GM12801 (cell line): ENCODE measurements around the gene PRR23A.

Source experiments
- TF ChIP-seq, protein P1 (sequence below): IDR thresholded peaks from one replicate; pipeline ENCODE4 v1.5.1; 2011; ENCODE audit warnings: control low read depth; ENCODE audit not compliant: insufficient read length; ENCODE audit errors: extremely low read depth

The PRR23A gene

DNA sequence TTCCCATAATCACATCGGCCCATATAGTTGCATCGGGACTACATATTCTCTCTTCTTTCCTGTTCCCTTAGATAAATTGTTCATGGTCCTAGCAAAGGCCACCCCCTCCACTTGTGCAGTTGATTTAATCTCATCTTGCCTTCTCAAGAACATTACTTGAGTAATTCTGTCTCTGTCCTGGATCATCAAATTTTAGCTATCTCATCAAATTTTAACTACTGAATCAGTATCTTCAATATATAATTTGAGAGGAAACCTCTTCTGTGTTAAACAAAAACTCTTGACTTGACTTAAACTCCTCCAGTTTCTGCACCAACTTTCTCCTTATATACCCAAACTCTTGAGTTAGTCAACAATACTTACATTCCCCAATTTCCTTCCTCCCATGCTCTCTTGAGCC lies 18.9 kb upstream of the PRR23A start:
- TF ChIP-seq, protein P1, sequence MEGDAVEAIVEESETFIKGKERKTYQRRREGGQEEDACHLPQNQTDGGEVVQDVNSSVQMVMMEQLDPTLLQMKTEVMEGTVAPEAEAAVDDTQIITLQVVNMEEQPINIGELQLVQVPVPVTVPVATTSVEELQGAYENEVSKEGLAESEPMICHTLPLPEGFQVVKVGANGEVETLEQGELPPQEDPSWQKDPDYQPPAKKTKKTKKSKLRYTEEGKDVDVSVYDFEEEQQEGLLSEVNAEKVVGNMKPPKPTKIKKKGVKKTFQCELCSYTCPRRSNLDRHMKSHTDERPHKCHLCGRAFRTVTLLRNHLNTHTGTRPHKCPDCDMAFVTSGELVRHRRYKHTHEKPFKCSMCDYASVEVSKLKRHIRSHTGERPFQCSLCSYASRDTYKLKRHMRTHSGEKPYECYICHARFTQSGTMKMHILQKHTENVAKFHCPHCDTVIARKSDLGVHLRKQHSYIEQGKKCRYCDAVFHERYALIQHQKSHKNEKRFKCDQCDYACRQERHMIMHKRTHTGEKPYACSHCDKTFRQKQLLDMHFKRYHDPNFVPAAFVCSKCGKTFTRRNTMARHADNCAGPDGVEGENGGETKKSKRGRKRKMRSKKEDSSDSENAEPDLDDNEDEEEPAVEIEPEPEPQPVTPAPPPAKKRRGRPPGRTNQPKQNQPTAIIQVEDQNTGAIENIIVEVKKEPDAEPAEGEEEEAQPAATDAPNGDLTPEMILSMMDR, result no peak

DNA sequence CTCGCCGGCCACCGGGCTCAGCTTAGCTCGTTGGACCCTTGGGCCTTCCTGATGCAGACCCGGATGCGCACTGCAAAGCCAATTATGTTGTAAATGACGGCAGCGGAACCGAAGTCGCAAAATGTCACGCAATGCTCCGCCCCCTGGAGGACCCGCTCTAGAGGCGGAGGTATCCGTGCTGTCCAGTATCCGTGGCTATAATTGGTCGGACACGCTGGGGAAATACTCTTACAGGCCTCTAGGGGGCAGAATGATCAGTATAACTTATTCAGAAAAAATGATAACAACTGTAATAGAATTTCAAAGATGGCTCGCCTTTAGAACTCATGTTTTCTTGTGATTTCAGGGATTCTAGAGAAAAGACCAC lies 14.8 kb upstream of the PRR23A start, which contains the start of gene PRR23B:
Gene PRR23B (minus strand): TSS at position 59 of the 367 bp plus-strand sequence. CDS start 265 bp downstream, outside the sequence.
- TF ChIP-seq, protein P1, result no peak

DNA sequence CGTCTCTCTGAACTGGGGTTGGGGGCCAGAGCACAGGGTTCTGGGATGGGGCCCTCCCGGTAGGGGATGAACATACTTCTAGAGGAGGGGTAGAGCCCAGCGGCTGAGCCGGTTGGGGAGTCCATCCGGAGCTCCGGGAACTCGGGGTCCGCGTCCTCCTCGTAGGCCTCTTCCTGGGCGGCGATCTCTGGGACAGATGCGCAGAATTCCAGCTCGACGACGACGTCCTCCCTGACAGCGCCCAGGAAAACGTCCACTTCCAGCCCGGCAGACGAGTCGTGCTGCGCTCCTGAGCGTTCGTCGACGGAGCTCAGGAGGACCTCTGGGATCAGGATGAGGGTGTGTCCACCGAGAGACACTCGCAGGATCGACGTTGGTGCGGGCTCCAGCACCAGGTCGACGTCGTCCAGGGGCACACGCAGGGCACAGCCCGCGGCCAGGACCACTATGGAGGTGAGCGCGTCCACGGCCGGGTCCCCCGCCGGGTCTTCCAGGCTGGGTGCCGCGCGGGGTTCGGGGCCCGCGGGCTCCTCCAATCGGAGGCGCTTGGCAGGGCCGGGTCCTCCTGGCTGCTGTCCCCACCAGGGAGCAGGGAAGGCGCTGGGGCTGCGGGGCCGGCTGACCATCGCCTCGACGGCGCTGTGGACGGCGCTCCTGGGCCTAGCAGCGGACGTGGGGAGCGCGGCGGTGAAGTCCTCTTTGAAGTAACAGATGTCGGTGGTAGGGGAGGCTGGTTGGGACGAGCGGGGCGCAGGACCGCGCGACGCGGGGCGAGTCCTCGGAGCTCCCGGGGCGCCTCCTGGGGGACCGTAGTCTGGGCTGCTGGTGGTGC lies 14.2 kb upstream of the PRR23A start:
- TF ChIP-seq, protein P1, result no peak

DNA sequence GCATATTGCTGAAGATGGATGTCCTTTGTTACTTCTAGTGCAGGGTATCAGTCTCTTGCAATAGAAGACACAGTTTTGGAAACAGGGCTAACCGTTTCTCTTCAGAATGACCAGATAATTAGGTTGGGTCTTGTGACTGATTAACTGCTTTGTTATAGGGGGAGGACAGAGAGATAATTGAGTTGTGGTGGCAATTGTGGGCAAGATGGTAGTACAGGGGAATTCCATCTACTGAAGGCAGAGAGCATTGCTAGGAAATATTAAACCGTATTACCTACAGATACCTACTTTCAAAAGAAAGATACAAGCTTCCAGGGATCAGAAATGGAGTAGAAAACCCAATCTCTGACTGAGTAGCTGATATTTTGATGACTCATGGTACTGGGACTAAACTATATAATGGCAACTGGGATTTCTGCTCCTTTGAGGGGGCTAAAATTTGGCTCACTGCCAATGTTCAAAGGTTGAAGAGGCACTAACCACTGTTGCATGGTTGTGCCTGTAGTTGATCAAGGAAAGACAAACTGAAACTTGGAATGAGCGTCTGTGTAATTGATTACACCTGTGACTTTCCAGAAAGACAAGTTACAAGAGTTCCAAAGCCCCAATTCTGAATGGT lies 10.5 kb upstream of the PRR23A start:
- TF ChIP-seq, protein P1, result no peak

DNA sequence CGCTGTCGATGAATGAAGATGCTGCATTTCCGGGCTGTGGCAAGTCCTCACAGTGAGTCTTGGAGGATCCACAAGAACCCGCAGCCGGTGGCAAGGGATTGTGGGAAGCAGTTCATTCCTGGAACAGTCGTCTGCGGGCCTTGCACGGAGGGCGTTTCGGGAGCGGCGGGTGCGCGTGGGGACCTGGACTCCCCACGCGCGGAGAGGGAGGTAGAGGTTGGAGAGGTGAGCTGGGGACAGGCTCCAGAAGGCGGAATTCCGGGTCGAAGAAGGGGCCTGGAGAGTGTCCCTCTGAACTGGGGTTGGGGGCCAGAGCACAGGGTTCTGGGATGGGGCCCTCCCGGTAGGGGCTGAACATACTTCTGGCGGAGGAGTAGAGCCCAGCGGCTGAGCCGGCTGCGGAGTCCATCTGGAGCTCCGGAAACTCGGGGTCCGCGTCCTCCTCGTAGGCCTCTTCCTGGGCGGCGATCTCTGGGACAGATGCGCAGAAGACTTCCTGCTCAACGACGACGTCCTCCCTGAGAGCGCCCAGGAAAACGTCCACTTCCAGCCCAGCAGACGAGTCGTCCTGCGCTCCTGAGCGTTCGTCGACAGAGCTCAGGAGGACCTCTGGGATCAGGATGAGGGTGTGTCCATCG lies 593 bp downstream of the PRR23A start:
- TF ChIP-seq, protein P1, result no peak

DNA sequence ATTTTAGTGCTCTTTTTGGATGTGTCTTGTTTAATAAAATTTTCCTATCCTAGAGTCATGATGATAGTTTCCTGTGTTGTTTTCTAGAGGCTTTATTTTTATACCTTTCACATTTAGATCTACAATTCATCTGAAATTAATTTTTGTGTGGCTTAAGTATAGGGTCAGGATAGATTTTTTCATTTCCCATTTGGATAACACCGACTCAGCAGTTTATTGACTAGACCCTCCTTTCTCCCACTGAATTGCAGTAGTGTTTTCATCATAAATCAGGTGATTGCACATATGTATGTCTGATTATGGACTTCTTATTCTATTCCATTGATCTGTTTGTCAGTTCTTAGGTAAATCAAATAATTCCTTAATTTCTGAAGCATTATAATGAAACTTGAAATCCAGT lies 10.4 kb downstream of the PRR23A start:
- TF ChIP-seq, protein P1, result no peak

DNA sequence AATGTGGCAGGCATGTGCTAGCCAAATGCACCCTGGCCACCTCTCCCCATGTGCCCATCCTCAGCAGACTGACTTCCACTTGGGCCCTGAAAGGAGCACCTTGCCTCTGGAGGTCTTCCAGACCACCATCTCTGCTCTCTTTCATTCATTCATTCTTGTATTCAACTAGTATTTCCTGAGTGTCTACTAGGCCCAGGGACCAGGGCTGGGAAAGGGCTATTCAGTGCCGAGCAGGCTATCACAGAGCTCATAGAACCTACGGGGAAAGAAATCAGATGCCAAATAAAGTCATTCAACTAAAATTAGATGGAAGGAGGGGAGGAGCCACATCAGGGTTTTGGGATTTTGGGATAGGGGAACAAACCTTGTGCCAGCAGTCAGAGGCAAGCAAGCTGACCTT lies 18.9 kb downstream of the PRR23A start:
- TF ChIP-seq, protein P1, result no peak
